Transverse colon (tissue), 4 donors: ENCODE measurements around the gene CHURC1. TPM values are rescaled to one million over a fixed set of nuclear protein-coding genes. Genes with fewer than 3 reads are reported as not detected.

Source experiments
- DNase-seq: peaks from one replicate; pipeline ENCODE4 v3.0.0-alpha.2; 2019
- H3K27ac ChIP-seq, 4 donors: fragments of 200-600 bp; sonication (generic); 2 replicates each; pipeline ENCODE4 v1.5.1; 2016 to 2018; ENCODE audit warnings: inconsistent platforms in 4 of 4
- H3K27me3 ChIP-seq: fragments of 200-600 bp; sonication (generic); 2 replicates; pipeline ENCODE4 v1.5.1; 2017; ENCODE audit warnings: inconsistent platforms
- H3K36me3 ChIP-seq, 4 donors: fragments of 200-600 bp; sonication (generic); 2 replicates each; pipeline ENCODE4 v1.5.1; 2017 to 2019; ENCODE audit warnings: inconsistent platforms in 4 of 4
- H3K4me1 ChIP-seq, 4 donors: fragments of 200-600 bp; sonication (generic); 2 replicates each; pipeline ENCODE4 v1.5.1; 2017 to 2020; ENCODE audit warnings: inconsistent platforms in 4 of 4
- H3K4me3 ChIP-seq, 4 donors: fragments of 200-600 bp; sonication (generic); 1 replicate in 1 of 4; 2 replicates in 3 of 4; pipeline versions ENCODE4 v1.5.1 to v1.6.1; 2017 to 2019; ENCODE audit warnings: inconsistent platforms in 4 of 4
- H3K9me3 ChIP-seq, 2 donors: fragments of 200-600 bp; sonication (generic); 2 replicates each; pipeline ENCODE4 v1.5.1; 2017 to 2019; ENCODE audit warnings: inconsistent platforms in 2 of 2
- CTCF ChIP-seq, 5 experiments: fragments of 200-600 bp in 3 of 5; fragments of 450-650 bp in 2 of 5; sonication (generic) in 3 of 5; IDR thresholded peaks; 1 replicate in 2 of 5; 2 replicates in 3 of 5; pipeline ENCODE4 v1.5.1; 2016 to 2017; ENCODE audit warnings: antibody characterized with exemption in 5 of 5, inconsistent platforms in 3 of 5, mild to moderate bottlenecking in 2 of 5, moderate library complexity in 1 of 5
- EP300 ChIP-seq: sonication (generic); formaldehyde crosslinking; IDR thresholded peaks from one replicate; pipeline ENCODE4 v1.6.1; 2017; ENCODE audit warnings: antibody characterized with exemption, low read depth
- POLR2A ChIP-seq: fragments of 450-650 bp; IDR thresholded peaks from one replicate; pipeline ENCODE4 v1.6.1; 2016; ENCODE audit warnings: antibody characterized with exemption, mild to moderate bottlenecking, moderate library complexity
- POLR2AphosphoS5 ChIP-seq, 3 donors: sonication (generic); formaldehyde crosslinking; IDR thresholded peaks; one replicate each; pipeline ENCODE4 v1.6.1; 2016; ENCODE audit warnings: antibody characterized with exemption in 3 of 3
- WGBS, 2 donors: methylation state at CpG; one replicate each; pipeline ENCODE4 v1.1.5; 2018; ENCODE audit warnings: low coverage in 1 of 2; 5-methylcytosine and 5-hydroxymethylcytosine counted together
- in situ Hi-C, 4 donors: fragments of 200-750 bp; cut with MboI; loops; one replicate each; pipeline versions ENCODE4 v1.15.0 to v1.15.1; 2017; ENCODE audit warnings: low sequenced_read_pairs in 3 of 4, low pct_ligation_motif_present in 1 of 4, low pct_unique_long_range_greater_than_20kb in 1 of 4
- intact Hi-C: fragments of 100-400 bp; cut with DNase I; formaldehyde crosslinking; loops from one replicate; pipeline ENCODE4 v1.15.1; 2023; ENCODE audit warnings: low total_unique reads
- total RNA-seq, 4 donors: library from RNA; depleted of rRNA; stranded (reverse); fragments of >200 nt; gene quantifications; one replicate each; pipeline ENCODE4 v1.1.0, GENCODE V29; 2016

The CHURC1 gene
- total RNA-seq: 100 to 1,000 TPM in 2 of 4 donors, 10 to 100 TPM in 2; 26.5 to 104 (median 78.6) TPM

GRCh38 chr14:64914237-64915028, at the start of gene CHURC1:
Gene CHURC1 (plus strand): TSS chr14:64914455. CDS start chr14:64914496, 41 bp downstream.
- in situ Hi-C loops: no loop called here
- intact Hi-C loops: no loop called here
- TF ChIP-seq POLR2A: peak; percentile 88
- TF ChIP-seq EP300: no peak
- peak; percentile 83 to 96 (median 95) for TF ChIP-seq POLR2AphosphoS5 (IDR thresholded peaks at IDR 0.05)
- TF ChIP-seq CTCF (IDR thresholded peaks at IDR 0.05): peak in 1 of 5 experiments; percentile 8
- H3K4me1 ChIP-seq: peaks cover 7 to 42% (median 12%) of the 10 kb centered on the region in 4 donors
- H3K27ac ChIP-seq: peak within 1 kb of the TSS; percentile 92 to 99 (median 97)
- peak within 1 kb of the TSS; percentile 79 to 99 (median 94) for H3K4me3 ChIP-seq
- no peaks in the 10 kb centered on the region for H3K9me3 ChIP-seq
- 0% methylated on average over 26 of the region's 49 CpGs; no CpG with 5 or more reads in 1 of the 2 donors for WGBS, 2 donors
- H3K27me3 ChIP-seq: no peaks in the 10 kb centered on the region
- DNase-seq: peak; percentile 99
- H3K36me3 ChIP-seq: no peaks in the 10 kb centered on the region

GRCh38 chr14:64865109-64865508, 49.1 kb upstream of the CHURC1 start:
- Histone ChIP-seq H3K4me1 (no peaks in the 10 kb centered on the region), H3K27ac (no peak overlapping the region), H3K27me3 (peaks cover 1% of the 10 kb centered on the region), H3K4me3 (no peak overlapping the region), H3K36me3 (no peaks in the 10 kb centered on the region), H3K9me3 (no peaks in the 10 kb centered on the region)
- TF ChIP-seq CTCF (IDR thresholded peaks at IDR 0.05) (no peak), POLR2AphosphoS5 (IDR thresholded peaks at IDR 0.05) (no peak), POLR2A (no peak), EP300 (no peak)
- in situ Hi-C loops (loop anchor here in 1 of 4 donors (25.0 kb wide), 1 partner anchor 503 kb away; no protein-coding TSS in a partner anchor), intact Hi-C loops (no loop called here)
- DNase-seq: no peak
- 32 to 47% methylated on average over 4 to 6 of the region's 6 CpGs for WGBS, 2 donors

GRCh38 chr14:64865992-64866391, 48.3 kb upstream of the CHURC1 start:
- Histone ChIP-seq H3K4me3 (no peak overlapping the region), H3K4me1 (no peaks in the 10 kb centered on the region), H3K36me3 (no peaks in the 10 kb centered on the region), H3K9me3 (no peaks in the 10 kb centered on the region), H3K27ac (no peak overlapping the region), H3K27me3 (peaks cover 10% of the 10 kb centered on the region)
- WGBS, 2 donors: 76% methylated on average over 6 of the region's 6 CpGs; no CpG with 5 or more reads in 1 of the 2 donors
- in situ Hi-C loops: loop anchor here in 1 of 4 donors (25.0 kb wide), 1 partner anchor 504 kb away; no protein-coding TSS in a partner anchor
- intact Hi-C loops: no loop called here
- no peak for DNase-seq
- TF ChIP-seq POLR2A (no peak), POLR2AphosphoS5 (IDR thresholded peaks at IDR 0.05) (no peak), CTCF (IDR thresholded peaks at IDR 0.05) (no peak), EP300 (no peak)

GRCh38 chr14:64867182-64867581, 47.1 kb upstream of the CHURC1 start:
- intact Hi-C loops: no loop called here
- in situ Hi-C loops: loop anchor here in 1 of 4 donors (25.0 kb wide), 1 partner anchor 505 kb away; no protein-coding TSS in a partner anchor
- Histone ChIP-seq H3K27ac (no peak overlapping the region), H3K36me3 (no peaks in the 10 kb centered on the region), H3K4me3 (no peak overlapping the region), H3K9me3 (no peaks in the 10 kb centered on the region), H3K27me3 (peaks cover 10% of the 10 kb centered on the region), H3K4me1 (no peaks in the 10 kb centered on the region)
- TF ChIP-seq POLR2A: no peak
- DNase-seq: no peak
- 79 to 83% methylated on average over 1 to 3 of the region's 3 CpGs for WGBS, 2 donors
